Subcutaneous adipose tissue (tissue), 4 donors: Measurements from ENCODE around the gene ISYNA1. TPM values are rescaled to one million over a fixed set of nuclear protein-coding genes. Genes with fewer than 3 reads are reported as not detected.

ENCODE experiments used
- total RNA-seq, 4 donors: library from RNA; depleted of rRNA; stranded (reverse); fragments of >200 nt; gene quantifications; one replicate each; pipeline ENCODE4 v1.1.0, GENCODE V29; 2016
- TF ChIP-seq, protein P1 (sequence below): fragments of 450-650 bp; IDR thresholded peaks from one replicate; pipeline ENCODE4 v1.5.1; 2016; ENCODE audit warnings: low read depth, mild to moderate bottlenecking, control low read depth, antibody characterized with exemption, moderate library complexity

ISYNA1 gene
- total RNA-seq, 4 donors from 2014 or later: 9.9 to 50.5 (median 11.4) TPM

DNA sequence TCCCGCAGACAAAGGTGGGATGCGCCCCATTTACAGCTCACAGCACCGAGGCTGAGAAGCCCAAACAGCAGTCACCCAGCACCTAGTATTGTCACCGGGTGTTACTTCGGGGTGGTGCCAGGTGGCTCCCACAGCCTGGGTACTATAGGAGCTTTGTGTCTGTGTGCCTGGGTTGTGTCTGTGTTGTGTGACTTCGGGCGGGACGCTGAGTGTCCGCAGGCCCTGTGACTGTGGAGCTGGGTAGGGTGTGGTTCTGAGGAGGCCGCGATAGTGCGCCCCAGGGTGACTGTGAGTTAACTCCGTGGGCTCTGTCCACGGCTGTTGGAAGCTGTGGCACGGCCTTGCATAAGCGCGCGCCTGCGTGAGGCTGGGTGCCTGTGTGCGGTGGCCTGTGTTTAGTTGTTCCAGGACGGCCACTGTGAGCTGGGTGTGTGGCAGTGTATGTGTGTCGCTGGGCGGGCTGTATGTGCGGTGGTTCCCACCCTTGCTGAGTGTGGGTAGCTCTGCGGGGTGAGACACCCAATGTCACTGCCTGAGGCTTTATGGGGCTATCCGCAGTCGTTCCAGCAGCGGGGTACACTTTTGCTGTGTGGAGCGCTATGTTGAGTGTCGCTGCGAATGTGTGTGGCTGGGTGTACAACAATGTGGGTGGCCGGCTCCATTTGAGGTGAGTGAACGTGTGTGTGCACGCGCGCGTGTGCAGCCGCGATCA, 19.3 kb downstream of the ISYNA1 start:
- TF ChIP-seq, protein P1, sequence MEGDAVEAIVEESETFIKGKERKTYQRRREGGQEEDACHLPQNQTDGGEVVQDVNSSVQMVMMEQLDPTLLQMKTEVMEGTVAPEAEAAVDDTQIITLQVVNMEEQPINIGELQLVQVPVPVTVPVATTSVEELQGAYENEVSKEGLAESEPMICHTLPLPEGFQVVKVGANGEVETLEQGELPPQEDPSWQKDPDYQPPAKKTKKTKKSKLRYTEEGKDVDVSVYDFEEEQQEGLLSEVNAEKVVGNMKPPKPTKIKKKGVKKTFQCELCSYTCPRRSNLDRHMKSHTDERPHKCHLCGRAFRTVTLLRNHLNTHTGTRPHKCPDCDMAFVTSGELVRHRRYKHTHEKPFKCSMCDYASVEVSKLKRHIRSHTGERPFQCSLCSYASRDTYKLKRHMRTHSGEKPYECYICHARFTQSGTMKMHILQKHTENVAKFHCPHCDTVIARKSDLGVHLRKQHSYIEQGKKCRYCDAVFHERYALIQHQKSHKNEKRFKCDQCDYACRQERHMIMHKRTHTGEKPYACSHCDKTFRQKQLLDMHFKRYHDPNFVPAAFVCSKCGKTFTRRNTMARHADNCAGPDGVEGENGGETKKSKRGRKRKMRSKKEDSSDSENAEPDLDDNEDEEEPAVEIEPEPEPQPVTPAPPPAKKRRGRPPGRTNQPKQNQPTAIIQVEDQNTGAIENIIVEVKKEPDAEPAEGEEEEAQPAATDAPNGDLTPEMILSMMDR: no peak

DNA sequence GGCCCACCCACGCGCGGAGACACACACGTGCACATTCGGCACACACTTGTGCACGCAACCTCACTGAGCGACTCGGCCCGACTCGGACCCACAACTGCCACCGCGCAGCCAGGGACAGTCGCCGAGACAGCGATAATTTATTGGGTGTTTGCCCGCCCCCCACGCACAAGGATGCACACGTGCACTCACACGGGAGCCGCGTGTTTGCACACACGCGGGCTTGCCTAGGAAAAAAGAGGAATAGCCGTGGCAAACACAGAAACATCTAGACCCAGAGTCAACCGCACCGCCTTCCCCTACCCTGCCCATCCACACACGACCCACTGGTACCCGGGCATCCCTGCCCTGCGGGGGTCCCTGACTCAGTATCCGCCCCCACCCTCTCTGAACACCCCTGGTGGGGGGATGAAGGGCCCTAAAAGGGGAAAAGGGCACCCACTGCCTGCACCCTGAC, 19.9 kb downstream of the ISYNA1 start:
- TF ChIP-seq, protein P1: no peak

DNA sequence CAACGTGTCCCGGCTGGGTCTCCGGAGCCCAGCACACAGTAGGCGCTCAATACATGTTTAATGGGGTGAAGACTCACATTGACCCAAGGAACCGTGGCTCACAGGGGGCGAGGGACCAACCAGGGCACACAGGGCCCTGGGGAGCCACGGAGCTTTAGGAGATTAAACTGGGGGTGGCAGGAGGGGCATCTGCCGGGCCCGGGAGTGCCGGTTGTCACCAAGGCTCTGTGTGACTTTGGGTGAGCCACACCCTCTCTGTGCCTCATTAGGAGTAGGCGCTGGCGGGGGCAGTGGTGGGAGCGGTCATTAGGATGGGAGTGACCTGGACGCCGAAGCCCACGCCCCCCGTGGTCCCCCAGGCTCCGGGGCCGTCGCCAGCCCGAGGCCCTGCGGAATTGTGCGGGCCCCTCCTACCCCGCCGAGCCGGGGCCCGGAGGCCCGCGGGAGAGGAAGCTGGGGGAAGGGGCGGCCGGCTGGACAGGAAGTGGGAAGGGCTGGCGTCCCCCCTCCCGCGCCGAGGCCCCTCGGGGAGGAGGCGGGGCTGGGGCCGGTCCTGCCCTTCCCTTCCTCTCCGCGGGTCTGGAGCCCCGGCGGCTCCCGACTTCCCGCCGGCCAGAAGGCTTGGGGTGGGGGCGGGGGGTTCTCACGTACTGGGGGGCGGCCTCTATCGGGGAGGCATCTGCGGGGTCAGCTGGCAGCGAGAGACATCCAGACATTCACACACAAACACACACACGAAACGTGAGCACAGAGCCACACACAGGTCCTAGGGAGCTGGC, 20.5 kb downstream of the ISYNA1 start:
- TF ChIP-seq, protein P1: no peak

DNA sequence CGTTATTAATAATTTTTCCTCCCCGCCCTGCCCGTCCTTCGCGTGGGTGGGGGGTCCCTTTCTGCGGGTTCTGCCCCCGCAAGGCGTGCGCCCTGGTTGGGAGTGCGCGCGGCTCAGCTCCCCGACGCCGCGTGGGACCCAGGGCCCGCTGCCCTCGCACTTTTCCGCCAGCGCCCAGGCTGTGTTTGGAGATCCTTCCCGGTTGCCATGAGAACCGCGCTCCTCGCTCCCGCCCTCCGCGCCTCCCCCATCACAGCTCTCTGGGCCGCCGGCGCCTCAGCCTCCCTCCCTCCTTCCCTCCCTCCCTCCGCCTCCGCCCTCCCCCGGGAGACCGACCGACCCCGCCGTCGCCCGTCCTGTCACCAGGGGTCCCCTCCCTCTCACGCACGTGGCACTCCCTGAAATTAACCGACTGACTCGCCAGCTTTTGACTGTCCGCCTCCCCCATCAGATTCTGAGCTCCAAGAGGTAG, 21.1 kb downstream of the ISYNA1 start:
- TF ChIP-seq, protein P1: no peak

DNA sequence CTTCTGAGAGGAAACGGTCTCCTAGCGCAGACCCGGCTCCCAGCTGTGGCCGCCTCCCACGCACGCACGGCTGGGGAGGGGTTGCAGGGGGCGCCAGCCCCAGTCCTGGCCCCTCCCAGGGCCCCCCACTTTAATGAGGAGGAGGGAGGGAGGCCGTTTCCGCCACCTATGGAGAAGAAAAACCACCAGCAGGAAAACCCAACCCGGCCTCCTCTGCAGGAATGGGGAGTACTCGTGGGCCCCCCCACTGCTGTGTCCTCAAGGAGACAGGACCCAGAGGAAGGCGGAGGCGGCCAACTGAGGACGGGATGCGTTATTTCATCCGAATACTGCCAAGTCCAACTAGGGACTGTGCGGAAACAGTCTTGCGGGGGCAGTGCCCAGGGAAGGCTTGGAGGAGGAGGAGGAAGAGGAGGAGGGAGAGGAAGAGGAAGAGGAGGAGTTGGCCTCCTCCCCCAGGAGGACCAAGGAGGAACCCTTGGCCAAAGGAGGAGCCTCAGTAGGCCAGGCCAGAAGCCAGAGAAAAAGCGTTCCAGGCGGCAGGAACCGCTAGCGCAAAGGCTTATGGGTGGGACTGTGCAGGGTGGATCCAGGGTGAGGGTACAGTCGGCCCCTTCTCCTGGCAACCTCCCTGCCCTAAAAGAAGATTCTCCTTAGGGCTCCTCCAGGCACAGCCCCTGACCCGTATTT, 22.6 kb downstream of the ISYNA1 start:
- TF ChIP-seq, protein P1: no peak

DNA sequence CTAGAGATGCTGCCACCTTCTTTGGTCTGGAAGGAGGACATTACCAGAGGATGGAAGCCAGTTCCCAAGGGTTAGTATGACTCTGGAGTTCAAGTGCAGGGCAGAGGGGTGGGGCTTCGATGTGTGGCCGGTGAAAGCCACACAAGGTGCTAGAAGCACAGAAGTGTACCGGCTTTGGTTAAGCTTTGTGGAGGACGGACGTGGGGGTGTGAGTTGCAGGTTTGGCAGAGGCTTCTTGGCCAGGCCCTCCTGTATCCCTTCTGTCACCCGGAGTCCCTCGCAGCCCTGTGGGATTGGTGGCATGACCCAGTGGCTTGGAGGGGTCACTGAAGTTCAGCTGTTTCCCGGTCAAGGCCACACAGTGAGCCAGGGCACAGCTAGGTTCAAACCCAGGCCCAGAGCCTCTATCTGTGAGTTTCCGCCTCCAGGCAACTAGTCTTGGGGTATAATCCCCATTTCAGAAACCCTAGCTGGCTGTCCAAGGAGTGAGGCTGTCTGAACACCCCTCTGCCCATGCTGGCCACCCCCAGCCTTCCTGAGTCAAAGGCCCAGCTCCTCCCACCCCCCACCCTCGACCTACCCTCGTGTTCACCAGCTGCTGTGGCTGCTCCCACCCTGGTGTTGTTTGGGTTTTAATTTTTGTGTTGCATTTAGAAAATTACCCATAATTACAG, 23.3 kb downstream of the ISYNA1 start:
- TF ChIP-seq, protein P1: no peak
